Heart left ventricle (tissue), 13 donors: Measurements from ENCODE around the gene CCR9.

Experiments used
- CTCF ChIP-seq, 12 donors: fragments of 200-600 bp; sonication (generic) in 4 of 12; IDR thresholded peaks; one replicate each; pipeline versions ENCODE4 v1.5.0 to v1.8.0; 2018 to 2022; ENCODE audit warnings: antibody characterized with exemption in 12 of 12, mild to moderate bottlenecking in 5 of 12
- POLR2A ChIP-seq, 2 donors: fragments of 450-650 bp; IDR thresholded peaks; one replicate each; pipeline ENCODE4 v1.6.1; 2017; ENCODE audit warnings: antibody characterized with exemption in 2 of 2, mild to moderate bottlenecking in 2 of 2, moderate library complexity in 2 of 2
- donor health status: ischemic (EF 13 %, LVEDD 7.1; RV severe dilation, severe dysfunction).
- donor health status: DM: no; HTN: yes; CAD: no.
- donor health status: DM: no; HTN: no; CAD: no.
- donor health status: ischemic (EF 25% LVEDD 6.9; RV normal size, moderate dysfunction).
- donor health status: ischemic (EF 25% LVEDD 5.7; RV mildly dilated, moderate dysfunction).
- donor health status: ischemic (EF 35%, LVEDD 5.7; RV mildly dilated, moderate dysfunction).
- donor health status: nonischemic (EF 11% LVEDD 7.7; RV severe dilation, severe dysfunction).
- donor health status: DM: yes; HTN: yes; CAD: no.
- donor health status: PGD.
- donor health status: ischemic (EF 29% LVEDD 5.4; RV normal size, mild dysfunction).
- donor health status: nonischemic (EF 23%, LVEDD 6.1; RV moderate dilation, normal function).

GRCh38 chr3:45911511-45912226, 25.3 kb downstream of the CCR9 start:
- TF ChIP-seq CTCF (IDR thresholded peaks at IDR 0.05) = no peak
- TF ChIP-seq POLR2A (IDR thresholded peaks at IDR 0.05) = no peak
